GM18499 (cell line): ENCODE results near the gene COL4A2.

ENCODE experiments used
- ATAC-seq: cut with Tn5 transposase; IDR thresholded peaks from one replicate; pipeline ENCODE4 v1.9.1; 2021; ENCODE audit warnings: moderate number of reproducible peaks; ENCODE audit not compliant: insufficient read depth, unreplicated experiment

COL4A2 gene

GRCh38 chr13:110464556-110465333 lies 157.7 kb downstream of the COL4A2 start:
- no peak for ATAC-seq

GRCh38 chr13:110465696-110466095 lies 158.6 kb downstream of the COL4A2 start:
- ATAC-seq: no peak

GRCh38 chr13:110466266-110466915 lies 159.3 kb downstream of the COL4A2 start:
- no peak for ATAC-seq

GRCh38 chr13:110467516-110468110 lies 160.5 kb downstream of the COL4A2 start:
- ATAC-seq: no peak

- no peak for ATAC-seq
Observed at GRCh38 chr13:110468986-110469495, 162.0 kb downstream of the COL4A2 start.

GRCh38 chr13:110469597-110469996 lies 162.5 kb downstream of the COL4A2 start:
- ATAC-seq: no peak

- ATAC-seq: no peak
Observed at GRCh38 chr13:110470272-110471009, 163.4 kb downstream of the COL4A2 start.

- peak; percentile 23 for ATAC-seq
Observed at GRCh38 chr13:110471156-110471832, 164.2 kb downstream of the COL4A2 start.

GRCh38 chr13:110471833-110472162 lies 164.7 kb downstream of the COL4A2 start:
- peak; percentile 93 for ATAC-seq

- ATAC-seq: no peak
Observed at GRCh38 chr13:110472904-110473563, 165.9 kb downstream of the COL4A2 start.

GRCh38 chr13:110474713-110475112 lies 167.6 kb downstream of the COL4A2 start:
- ATAC-seq: no peak

GRCh38 chr13:110475117-110475516 lies 168.0 kb downstream of the COL4A2 start:
- ATAC-seq: no peak

- no peak for ATAC-seq
Observed at GRCh38 chr13:110475550-110476219, 168.6 kb downstream of the COL4A2 start.

GRCh38 chr13:110476220-110476617 lies 169.1 kb downstream of the COL4A2 start:
- no peak for ATAC-seq

GRCh38 chr13:110477706-110478245 lies 170.7 kb downstream of the COL4A2 start:
- ATAC-seq: no peak

- no peak for ATAC-seq
Observed at GRCh38 chr13:110478405-110479214, 171.5 kb downstream of the COL4A2 start.

- no peak for ATAC-seq
Observed at GRCh38 chr13:110479215-110479545, 172.1 kb downstream of the COL4A2 start.

- ATAC-seq: no peak
Observed at GRCh38 chr13:110479648-110480047, 172.6 kb downstream of the COL4A2 start.
